Duodenal mucosa (tissue), 2 donors: ENCODE data around the gene COL20A1.

Experiments
- H3K27ac ChIP-seq: one replicate; pipeline ENCODE4 v1.7.0; 2013; ENCODE audit warnings: low read depth, low read length
- H3K27me3 ChIP-seq, 2 donors: one replicate each; pipeline ENCODE4 v1.7.0; 2013; ENCODE audit warnings: low read length in 2 of 2, control low read depth in 1 of 2; ENCODE audit not compliant: insufficient read depth in 2 of 2, control insufficient read depth in 1 of 2
- H3K36me3 ChIP-seq, 2 donors: one replicate each; pipeline ENCODE4 v1.7.0; 2013; ENCODE audit warnings: low read length in 2 of 2, control low read depth in 1 of 2; ENCODE audit not compliant: insufficient read depth in 2 of 2, control insufficient read depth in 1 of 2
- H3K4me1 ChIP-seq, 2 donors: one replicate each; pipeline ENCODE4 v1.7.0; 2013; ENCODE audit warnings: low read length in 2 of 2, control low read depth in 1 of 2; ENCODE audit not compliant: insufficient read depth in 2 of 2, control insufficient read depth in 1 of 2
- H3K4me3 ChIP-seq, 2 donors: one replicate each; pipeline ENCODE4 v1.7.0; 2013; ENCODE audit warnings: low read length in 2 of 2, low read depth in 1 of 2
- H3K9ac ChIP-seq, 2 donors: one replicate each; pipeline ENCODE4 v1.7.0; 2013; ENCODE audit warnings: low read length in 2 of 2, low read depth in 1 of 2
- H3K9me3 ChIP-seq, 2 donors: one replicate each; pipeline ENCODE4 v1.7.0; 2013; ENCODE audit warnings: low read length in 2 of 2, control low read depth in 1 of 2; ENCODE audit not compliant: control insufficient read depth in 1 of 2

COL20A1 gene

GRCh38 chr20:63327231-63327745, 34.3 kb downstream of the COL20A1 start:
- H3K4me3 ChIP-seq = no peak overlapping the region
- H3K4me1 ChIP-seq = no peaks in the 10 kb centered on the region
- no peaks in the 10 kb centered on the region for H3K36me3 ChIP-seq
- H3K9ac ChIP-seq = no peak overlapping the region
- no peak overlapping the region for H3K27ac ChIP-seq
- H3K9me3 ChIP-seq = peaks cover 3 to 5% of the 10 kb centered on the region in 2 donors
- H3K27me3 ChIP-seq = peaks cover 0 to 3% of the 10 kb centered on the region in 2 donors

GRCh38 chr20:63328026-63328700, 35.2 kb downstream of the COL20A1 start:
- no peaks in the 10 kb centered on the region for H3K4me1 ChIP-seq
- no peak overlapping the region for H3K4me3 ChIP-seq
- H3K9ac ChIP-seq = no peak overlapping the region
- peaks cover 0 to 3% of the 10 kb centered on the region in 2 donors for H3K27me3 ChIP-seq
- H3K9me3 ChIP-seq = peaks cover 4 to 5% of the 10 kb centered on the region in 2 donors
- H3K27ac ChIP-seq = no peak overlapping the region
- no peaks in the 10 kb centered on the region for H3K36me3 ChIP-seq

- H3K27me3 ChIP-seq = no peaks in the 10 kb centered on the region
- no peak overlapping the region for H3K4me3 ChIP-seq
- no peaks in the 10 kb centered on the region for H3K4me1 ChIP-seq
- no peak overlapping the region for H3K9ac ChIP-seq
- H3K27ac ChIP-seq = no peak overlapping the region
- H3K36me3 ChIP-seq = no peaks in the 10 kb centered on the region
- peaks cover 4 to 5% of the 10 kb centered on the region in 2 donors for H3K9me3 ChIP-seq
These were observed 35.8 kb downstream of the COL20A1 start for GRCh38 chr20:63328718-63329275.

- no peak overlapping the region for H3K4me3 ChIP-seq
- H3K36me3 ChIP-seq = no peaks in the 10 kb centered on the region
- H3K27me3 ChIP-seq = peaks cover 0 to 3% of the 10 kb centered on the region in 2 donors
- H3K27ac ChIP-seq = no peak overlapping the region
- H3K4me1 ChIP-seq = no peaks in the 10 kb centered on the region
- H3K9me3 ChIP-seq = peaks cover 4 to 5% of the 10 kb centered on the region in 2 donors
- no peak overlapping the region for H3K9ac ChIP-seq
These were observed 36.5 kb downstream of the COL20A1 start for GRCh38 chr20:63329331-63330083.

GRCh38 chr20:63330084-63330760, 37.2 kb downstream of the COL20A1 start:
- H3K36me3 ChIP-seq = no peaks in the 10 kb centered on the region
- H3K27me3 ChIP-seq = peaks cover 0 to 3% of the 10 kb centered on the region in 2 donors
- H3K9ac ChIP-seq = no peak overlapping the region
- H3K9me3 ChIP-seq = peaks cover 4 to 5% of the 10 kb centered on the region in 2 donors
- H3K4me1 ChIP-seq = no peaks in the 10 kb centered on the region
- H3K4me3 ChIP-seq = no peak overlapping the region
- H3K27ac ChIP-seq = no peak overlapping the region

- peaks cover 4 to 5% of the 10 kb centered on the region in 2 donors for H3K9me3 ChIP-seq
- no peaks in the 10 kb centered on the region for H3K36me3 ChIP-seq
- H3K4me3 ChIP-seq = no peak overlapping the region
- H3K27ac ChIP-seq = no peak overlapping the region
- peaks cover 0 to 3% of the 10 kb centered on the region in 2 donors for H3K27me3 ChIP-seq
- no peaks in the 10 kb centered on the region for H3K4me1 ChIP-seq
- no peak overlapping the region for H3K9ac ChIP-seq
These were observed 38.0 kb downstream of the COL20A1 start for GRCh38 chr20:63330940-63331339.

- peaks cover 4 to 5% of the 10 kb centered on the region in 2 donors for H3K9me3 ChIP-seq
- no peak overlapping the region for H3K27ac ChIP-seq
- no peaks in the 10 kb centered on the region for H3K36me3 ChIP-seq
- H3K4me3 ChIP-seq = no peak overlapping the region
- H3K9ac ChIP-seq = no peak overlapping the region
- peaks cover 3% of the 10 kb centered on the region in 2 donors for H3K27me3 ChIP-seq
- H3K4me1 ChIP-seq = no peaks in the 10 kb centered on the region
These were observed 38.9 kb downstream of the COL20A1 start for GRCh38 chr20:63331741-63332400.

- Histone ChIP-seq H3K27ac (no peak overlapping the region), H3K27me3 (peaks cover 3% of the 10 kb centered on the region in 2 donors)
These were observed 39.7 kb downstream of the COL20A1 start for GRCh38 chr20:63332488-63333240.

GRCh38 chr20:63333241-63333836, 40.4 kb downstream of the COL20A1 start:
- Histone ChIP-seq H3K27me3 (peaks cover 3% of the 10 kb centered on the region in 2 donors), H3K4me3 (no peak overlapping the region), H3K9ac (no peak overlapping the region), H3K36me3 (no peaks in the 10 kb centered on the region), H3K4me1 (no peaks in the 10 kb centered on the region), H3K27ac (no peak overlapping the region), H3K9me3 (peaks cover 4 to 5% of the 10 kb centered on the region in 2 donors)

More at GRCh38 chr20:63332488-63333240, 39.7 kb downstream of the COL20A1 start:
- no peak overlapping the region for H3K9ac ChIP-seq
- no peak overlapping the region for H3K4me3 ChIP-seq
- peaks cover 4 to 5% of the 10 kb centered on the region in 2 donors for H3K9me3 ChIP-seq
- H3K36me3 ChIP-seq = no peaks in the 10 kb centered on the region
- no peaks in the 10 kb centered on the region for H3K4me1 ChIP-seq
